ENCODE results near the gene ANO2. TPM values are rescaled to one million over a fixed set of nuclear protein-coding genes. Genes with fewer than 3 reads are reported as not detected.

Gene ANO2
- total RNA-seq, 1 donor from 2014 or later = 1.7 TPM

DNA sequence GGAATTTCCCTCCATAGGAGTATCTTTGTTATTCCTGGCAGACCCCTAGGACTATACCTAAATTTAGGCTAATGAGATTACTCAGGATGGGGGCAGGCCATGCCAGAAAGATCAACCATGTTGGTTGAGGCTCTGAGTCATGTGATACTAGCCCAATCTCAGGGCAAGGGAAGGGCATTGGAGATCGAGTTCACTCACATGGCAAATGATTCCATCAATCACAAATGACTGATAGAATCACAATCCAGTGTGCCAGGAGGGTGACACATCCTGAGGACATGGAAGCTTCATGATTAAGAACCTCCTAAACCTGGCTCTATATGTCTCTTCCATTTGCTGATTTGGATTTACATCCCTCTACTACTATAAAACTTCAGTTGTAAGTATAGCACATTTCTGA, 330.8 kb downstream of the ANO2 start:
- TF ChIP-seq, protein P1, sequence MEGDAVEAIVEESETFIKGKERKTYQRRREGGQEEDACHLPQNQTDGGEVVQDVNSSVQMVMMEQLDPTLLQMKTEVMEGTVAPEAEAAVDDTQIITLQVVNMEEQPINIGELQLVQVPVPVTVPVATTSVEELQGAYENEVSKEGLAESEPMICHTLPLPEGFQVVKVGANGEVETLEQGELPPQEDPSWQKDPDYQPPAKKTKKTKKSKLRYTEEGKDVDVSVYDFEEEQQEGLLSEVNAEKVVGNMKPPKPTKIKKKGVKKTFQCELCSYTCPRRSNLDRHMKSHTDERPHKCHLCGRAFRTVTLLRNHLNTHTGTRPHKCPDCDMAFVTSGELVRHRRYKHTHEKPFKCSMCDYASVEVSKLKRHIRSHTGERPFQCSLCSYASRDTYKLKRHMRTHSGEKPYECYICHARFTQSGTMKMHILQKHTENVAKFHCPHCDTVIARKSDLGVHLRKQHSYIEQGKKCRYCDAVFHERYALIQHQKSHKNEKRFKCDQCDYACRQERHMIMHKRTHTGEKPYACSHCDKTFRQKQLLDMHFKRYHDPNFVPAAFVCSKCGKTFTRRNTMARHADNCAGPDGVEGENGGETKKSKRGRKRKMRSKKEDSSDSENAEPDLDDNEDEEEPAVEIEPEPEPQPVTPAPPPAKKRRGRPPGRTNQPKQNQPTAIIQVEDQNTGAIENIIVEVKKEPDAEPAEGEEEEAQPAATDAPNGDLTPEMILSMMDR (conservative IDR thresholded peaks at IDR 0.05; ENCODE audit: low read depth, low read length) = no peak
- DNase-seq (ENCODE audit: low read depth) = no peak
- no peak overlapping the region for H3K4me3 ChIP-seq (ENCODE audit: low read depth, low read length)

DNA sequence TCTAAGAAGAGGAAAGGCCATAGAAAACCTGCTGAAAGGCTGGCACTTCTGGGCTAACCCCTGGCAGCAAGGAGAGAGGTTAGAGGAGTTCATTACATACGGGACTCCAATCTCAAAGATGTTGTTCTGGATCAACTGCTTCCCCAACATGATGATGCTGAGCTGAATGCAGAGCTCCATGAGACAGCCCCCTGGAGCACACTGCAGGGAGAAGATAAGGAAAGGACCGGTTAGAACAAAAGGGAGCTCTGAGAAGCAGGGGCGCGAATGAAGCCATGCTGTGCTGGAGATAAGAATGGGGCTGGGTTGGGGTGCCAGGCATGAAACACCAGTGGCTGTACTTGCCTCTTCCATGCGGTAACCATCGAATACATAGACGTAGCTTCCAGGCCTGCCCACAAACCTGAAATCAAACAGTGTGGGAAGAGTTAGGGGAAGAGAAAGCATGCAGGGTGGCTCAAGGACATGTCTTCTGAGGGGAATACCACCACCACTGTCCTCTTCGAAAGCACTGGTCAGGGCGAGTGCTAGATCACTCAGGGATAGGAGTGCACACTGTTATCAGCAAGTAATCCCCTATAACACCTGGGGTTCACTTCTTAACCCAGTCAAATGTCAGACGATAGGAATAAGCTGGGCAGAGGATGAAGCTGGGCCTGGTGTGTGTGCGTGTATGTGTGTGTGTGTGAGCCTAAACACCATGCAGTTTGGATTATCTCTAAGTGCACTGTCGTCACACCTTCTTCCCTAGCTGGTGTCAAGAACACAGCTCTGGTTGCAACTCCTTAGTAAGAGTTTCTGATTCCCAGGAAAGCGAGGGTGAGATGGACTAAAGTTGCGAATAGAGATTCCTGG, 332.3 kb downstream of the ANO2 start:
- H3K4me3 ChIP-seq (ENCODE audit: low read depth, low read length) = no peak overlapping the region
- TF ChIP-seq, protein P1 (conservative IDR thresholded peaks at IDR 0.05; ENCODE audit: low read depth, low read length) = no peak
- no peak for DNase-seq (ENCODE audit: low read depth)

DNA sequence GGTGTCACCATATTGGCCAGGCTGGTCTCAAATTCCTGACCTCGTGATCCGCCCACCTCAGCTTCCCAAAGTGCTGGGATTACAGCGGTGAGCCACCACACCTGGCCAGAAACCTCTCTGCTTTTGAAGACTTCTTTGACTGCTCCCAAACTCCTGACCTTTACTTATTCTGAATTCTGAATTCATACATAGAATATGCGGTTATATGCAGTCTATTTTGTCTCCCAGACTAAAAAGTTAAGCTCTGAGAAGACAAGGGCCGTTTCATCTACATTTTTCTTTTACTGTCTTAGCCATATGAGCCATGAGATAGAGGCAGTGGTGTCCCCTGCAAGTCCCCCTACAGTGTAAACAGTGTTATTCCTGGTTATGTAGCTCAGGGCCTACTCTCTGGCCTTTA, 333.9 kb downstream of the ANO2 start:
- no peak for DNase-seq (ENCODE audit: low read depth)
- no peak overlapping the region for H3K4me3 ChIP-seq (ENCODE audit: low read depth, low read length)
- TF ChIP-seq, protein P1 (conservative IDR thresholded peaks at IDR 0.05; ENCODE audit: low read depth, low read length) = no peak

DNA sequence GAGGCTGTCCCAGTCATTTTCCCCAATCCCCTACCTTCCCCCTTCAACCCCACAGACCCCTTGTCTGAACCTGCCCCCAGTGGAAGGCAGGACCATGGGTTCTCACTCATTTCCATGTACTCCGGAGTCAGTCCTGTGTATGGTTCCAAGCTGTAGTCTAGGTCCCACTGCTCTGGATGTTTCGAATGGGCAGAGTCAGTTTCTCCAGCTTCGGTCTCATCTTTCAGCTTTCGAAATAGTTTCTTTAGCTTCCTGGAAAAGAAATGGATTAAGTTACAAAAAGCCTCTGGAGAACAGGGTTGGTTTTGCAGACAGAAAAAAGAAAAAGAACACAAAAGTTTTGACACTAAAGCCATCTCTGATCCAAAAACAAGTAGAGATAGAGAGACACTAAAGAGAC, 345.7 kb downstream of the ANO2 start:
- DNase-seq (ENCODE audit: low read depth) = no peak
- TF ChIP-seq, protein P1 (conservative IDR thresholded peaks at IDR 0.05; ENCODE audit: low read depth, low read length) = no peak
- no peak overlapping the region for H3K4me3 ChIP-seq (ENCODE audit: low read depth, low read length)

DNA sequence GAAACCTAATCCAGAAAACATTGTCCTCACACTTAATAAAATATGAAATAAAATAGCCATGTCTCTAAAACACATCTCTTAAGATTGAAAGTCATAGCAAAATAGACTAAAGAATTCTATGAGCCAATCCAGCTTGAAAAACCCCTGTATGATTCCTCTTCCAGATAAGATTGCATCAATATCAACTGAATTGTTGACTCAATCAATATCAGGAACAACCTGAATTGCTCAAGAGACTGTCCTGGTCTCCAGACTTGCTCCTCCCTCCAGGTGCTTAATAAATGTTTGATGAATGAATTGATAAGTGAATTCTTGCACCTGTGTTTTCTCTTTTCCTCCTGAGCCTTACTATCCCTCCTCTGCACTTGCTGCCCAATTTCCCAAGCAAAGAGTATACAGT, 351.1 kb downstream of the ANO2 start:
- no peak for DNase-seq (ENCODE audit: low read depth)
- TF ChIP-seq, protein P1 (conservative IDR thresholded peaks at IDR 0.05; ENCODE audit: low read depth, low read length) = no peak
- H3K4me3 ChIP-seq (ENCODE audit: low read depth, low read length) = no peak overlapping the region

DNA sequence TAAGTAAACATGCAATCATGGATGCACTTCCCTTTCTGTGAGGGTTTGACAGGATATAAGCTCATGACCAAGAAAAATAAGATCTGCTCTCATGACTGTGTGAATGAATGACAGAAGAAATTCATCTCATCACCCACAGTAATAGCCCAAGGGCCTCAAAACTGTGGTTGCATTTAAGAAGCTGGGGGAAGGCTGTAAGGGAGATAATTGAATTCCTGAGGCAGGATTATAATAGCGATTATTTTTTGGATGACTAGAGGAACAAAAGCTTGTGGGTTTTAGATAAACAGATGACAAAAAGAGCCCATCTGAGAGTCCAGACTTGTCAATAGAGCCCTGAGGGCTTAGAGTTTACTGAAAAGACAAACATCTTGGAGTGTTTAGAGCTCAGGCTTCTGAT, 352.0 kb downstream of the ANO2 start:
- no peak overlapping the region for H3K4me3 ChIP-seq (ENCODE audit: low read depth, low read length)
- TF ChIP-seq, protein P1 (conservative IDR thresholded peaks at IDR 0.05; ENCODE audit: low read depth, low read length) = no peak
- DNase-seq (ENCODE audit: low read depth) = no peak

DNA sequence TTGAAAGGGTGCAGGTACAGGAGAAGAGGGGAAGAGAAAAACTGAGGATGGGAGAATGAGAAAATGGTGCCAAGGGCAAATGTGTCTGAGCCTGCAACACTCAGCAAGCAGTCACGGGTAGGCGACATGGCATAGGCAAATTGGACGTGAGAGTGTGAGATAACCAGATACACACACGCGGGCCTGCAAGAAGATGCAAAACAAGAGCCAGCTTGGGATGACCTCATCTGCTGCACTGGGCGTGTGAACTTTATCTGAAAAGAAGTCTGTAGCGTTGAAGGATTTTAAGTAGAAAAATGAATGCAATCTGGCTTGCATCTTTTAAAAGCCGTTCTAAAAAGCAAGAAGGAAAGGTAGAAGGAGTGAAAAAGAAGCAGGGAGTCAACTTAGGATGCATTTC, 352.7 kb downstream of the ANO2 start:
- TF ChIP-seq, protein P1 (conservative IDR thresholded peaks at IDR 0.05; ENCODE audit: low read depth, low read length) = no peak
- DNase-seq (ENCODE audit: low read depth) = no peak
- no peak overlapping the region for H3K4me3 ChIP-seq (ENCODE audit: low read depth, low read length)

All from epithelial cell of proximal tubule (primary cell).